Naive thymus-derived CD8-positive, alpha-beta T cell (primary cell): ENCODE measurements around the gene TSPAN16. TPM values are rescaled to one million over a fixed set of nuclear protein-coding genes. Genes with fewer than 3 reads are reported as not detected.
"Not testable (repeated sequence)": the region's sequence is repeated elsewhere in the genome, so short reads cannot be mapped to it uniquely, and the experiment has no call there.

Experiments used
- ATAC-seq, 2 donors: fragments of 150-1000 bp; cut with Tn5 transposase in 1 of 2; sonication (Bioruptor Pico), chemical (Tn5 transposase) in 1 of 2; 1 replicate in 1 of 2; 2 replicates in 1 of 2; pipeline ENCODE4 v1.10.0; 2021; ENCODE audit warnings: mild to moderate bottlenecking in 2 of 2, moderate library complexity in 2 of 2
- POLR2A ChIA-PET: fragments of 350-600 bp; sonication (Branson Sonifier 250); formaldehyde crosslinking; loops from one replicate; lab custom pipeline; 2021; ENCODE audit warnings: antibody characterized with exemption; lab: Charles Lee
- DNase-seq, 10 donors: peaks; one replicate each; pipeline versions ENCODE4 v3.0.0 to v3.0.0-alpha.2; 2020 to 2022
- H3K27ac Mint-ChIP-seq, 10 donors: one replicate each; pipeline ENCODE4 v1.8.0; 2020 to 2022; ENCODE audit warnings: mild to moderate bottlenecking in 10 of 10, mixed read lengths in 10 of 10, moderate library complexity in 4 of 10, inconsistent platforms in 1 of 10
- H3K27me3 Mint-ChIP-seq, 5 donors: one replicate each; pipeline ENCODE4 v1.8.0; 2021 to 2022; ENCODE audit warnings: mixed read lengths in 5 of 5
- H3K36me3 Mint-ChIP-seq, 3 donors: one replicate each; pipeline ENCODE4 v1.8.0; 2020 to 2022; ENCODE audit warnings: mixed read lengths in 3 of 3, mild to moderate bottlenecking in 2 of 3, inconsistent platforms in 1 of 3
- H3K4me1 Mint-ChIP-seq, 4 donors: one replicate each; pipeline ENCODE4 v1.8.0; 2021 to 2022; ENCODE audit warnings: mixed read lengths in 4 of 4
- H3K4me3 Mint-ChIP-seq, 10 donors: one replicate each; pipeline ENCODE4 v1.8.0; 2020 to 2022; ENCODE audit warnings: mild to moderate bottlenecking in 10 of 10, mixed read lengths in 10 of 10, moderate library complexity in 6 of 10, inconsistent platforms in 1 of 10
- H3K9me3 Mint-ChIP-seq, 9 donors: one replicate each; pipeline ENCODE4 v1.8.0; 2020 to 2022; ENCODE audit warnings: mixed read lengths in 9 of 9, mild to moderate bottlenecking in 3 of 9, inconsistent platforms in 1 of 9, moderate library complexity in 1 of 9
- polyA plus RNA-seq, 3 donors: library from polyadenylated mRNA; unstranded; fragments of 300-500 nt; fragmentation: Illumina TruSeq; gene quantifications; one replicate each; pipeline ENCODE4 v1.2.3, GENCODE V29; 2021
- total RNA-seq, 8 experiments: library from RNA in 2 of 8; stranded (reverse) in 2 of 8; gene quantifications; one replicate each; pipeline ENCODE4 v1.2.3 and lab custom pipeline; 2021 to 2026

TSPAN16 gene
- total and polyA plus RNA-seq, 5 experiments from 2014 or later = not detected

DNA sequence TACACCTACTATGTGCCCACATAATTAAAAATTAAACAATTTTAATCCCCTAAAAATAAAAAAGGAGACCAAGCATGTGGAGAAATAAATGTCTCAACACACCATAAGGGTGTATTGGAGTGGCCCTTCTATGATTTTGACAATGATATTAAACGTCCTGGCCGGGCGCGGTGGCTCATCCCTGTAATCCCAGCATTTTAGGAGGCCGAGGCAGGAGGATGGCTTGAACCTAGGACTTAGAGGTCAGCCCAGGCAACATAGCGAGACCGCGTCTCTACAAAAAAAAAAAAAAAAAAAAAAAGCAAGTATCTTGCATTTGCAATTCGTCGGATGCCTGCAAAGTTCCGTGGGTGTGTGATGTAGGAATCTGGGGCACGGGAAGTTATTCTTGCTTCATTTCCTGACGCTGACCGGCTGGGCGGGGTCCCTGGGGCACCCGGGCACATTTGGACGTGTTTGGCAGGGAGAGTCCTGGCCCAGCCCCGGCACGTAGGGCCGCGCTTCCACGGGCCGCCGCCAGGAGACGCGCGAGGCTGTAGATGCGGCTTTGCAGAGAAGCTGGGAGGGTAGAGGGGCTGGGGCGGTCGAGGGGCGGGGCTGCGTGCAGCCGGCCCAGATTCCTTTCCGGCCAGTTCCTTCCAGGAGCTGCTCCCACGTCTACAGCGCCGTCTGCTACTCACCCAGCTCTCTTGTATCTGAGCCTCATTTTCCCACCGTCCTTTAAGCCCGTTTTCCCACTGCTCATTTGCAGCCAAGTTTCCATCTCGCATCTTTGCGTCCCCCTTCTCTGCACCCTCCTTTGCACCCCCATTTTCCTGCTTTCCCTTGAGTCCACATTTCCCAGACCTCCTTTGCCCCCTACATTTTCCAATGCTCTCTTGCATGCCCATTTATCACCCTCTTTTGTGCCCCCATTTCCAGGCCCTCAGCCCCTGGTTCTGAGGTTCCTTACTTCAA lies 2.2 kb upstream of the TSPAN16 start:
- peak overlapping the region in 5 of 10 donors; percentile 22 to 50 (median 29) for H3K4me3 Mint-ChIP-seq
- peaks cover 6 to 54% (median 24%) of the 10 kb centered on the region in 5 donors for H3K27me3 Mint-ChIP-seq
- H3K4me1 Mint-ChIP-seq = peaks cover 3 to 14% (median 7%) of the 10 kb centered on the region in 4 donors
- no peaks in the 10 kb centered on the region for H3K36me3 Mint-ChIP-seq
- H3K9me3 Mint-ChIP-seq = no peaks in the 10 kb centered on the region
- ATAC-seq (peak; percentile 96 to 99), DNase-seq (peak; percentile 60 to 82 (median 74))
- H3K27ac Mint-ChIP-seq = no peak overlapping the region
- POLR2A ChIA-PET = interaction anchor here (0.7 to 0.8 kb wide), 3 partner anchors 31 to 203 kb away, joined by 3 to 6 read pairs (median 5); no protein-coding TSS in a partner anchor

GRCh38 chr19:11295180-11295579 lies 780 bp upstream of the TSPAN16 start:
- no peak for DNase-seq
- H3K27ac Mint-ChIP-seq = no peak overlapping the region
- H3K4me3 Mint-ChIP-seq = no peak overlapping the region
- POLR2A ChIA-PET = interaction anchor here (0.9 to 1.1 kb wide), 2 partner anchors 80 to 187 kb away, joined by 3 read pairs; partner anchors contain the start of gene SWSAP1
- H3K27me3 Mint-ChIP-seq = peaks cover 3 to 42% (median 17%) of the 10 kb centered on the region in 5 donors
- no peaks in the 10 kb centered on the region for H3K36me3 Mint-ChIP-seq
- peaks cover 3 to 14% (median 7%) of the 10 kb centered on the region in 4 donors for H3K4me1 Mint-ChIP-seq
- H3K9me3 Mint-ChIP-seq = peaks cover 0 to 2% (median 0%) of the 10 kb centered on the region in 9 donors
- no peak for ATAC-seq

GRCh38 chr19:11296264-11296663 lies 304 bp downstream of the TSPAN16 start:
- H3K27ac Mint-ChIP-seq = no peak overlapping the region
- H3K4me1 Mint-ChIP-seq = peaks cover 3 to 14% (median 7%) of the 10 kb centered on the region in 4 donors
- no peak for DNase-seq
- peaks cover 0 to 9% (median 0%) of the 10 kb centered on the region in 9 donors for H3K9me3 Mint-ChIP-seq
- no peak overlapping the region for H3K4me3 Mint-ChIP-seq
- H3K36me3 Mint-ChIP-seq = no peaks in the 10 kb centered on the region
- POLR2A ChIA-PET = no interaction called here
- H3K27me3 Mint-ChIP-seq = peaks cover 2 to 35% (median 17%) of the 10 kb centered on the region in 5 donors
- ATAC-seq = no peak

DNA sequence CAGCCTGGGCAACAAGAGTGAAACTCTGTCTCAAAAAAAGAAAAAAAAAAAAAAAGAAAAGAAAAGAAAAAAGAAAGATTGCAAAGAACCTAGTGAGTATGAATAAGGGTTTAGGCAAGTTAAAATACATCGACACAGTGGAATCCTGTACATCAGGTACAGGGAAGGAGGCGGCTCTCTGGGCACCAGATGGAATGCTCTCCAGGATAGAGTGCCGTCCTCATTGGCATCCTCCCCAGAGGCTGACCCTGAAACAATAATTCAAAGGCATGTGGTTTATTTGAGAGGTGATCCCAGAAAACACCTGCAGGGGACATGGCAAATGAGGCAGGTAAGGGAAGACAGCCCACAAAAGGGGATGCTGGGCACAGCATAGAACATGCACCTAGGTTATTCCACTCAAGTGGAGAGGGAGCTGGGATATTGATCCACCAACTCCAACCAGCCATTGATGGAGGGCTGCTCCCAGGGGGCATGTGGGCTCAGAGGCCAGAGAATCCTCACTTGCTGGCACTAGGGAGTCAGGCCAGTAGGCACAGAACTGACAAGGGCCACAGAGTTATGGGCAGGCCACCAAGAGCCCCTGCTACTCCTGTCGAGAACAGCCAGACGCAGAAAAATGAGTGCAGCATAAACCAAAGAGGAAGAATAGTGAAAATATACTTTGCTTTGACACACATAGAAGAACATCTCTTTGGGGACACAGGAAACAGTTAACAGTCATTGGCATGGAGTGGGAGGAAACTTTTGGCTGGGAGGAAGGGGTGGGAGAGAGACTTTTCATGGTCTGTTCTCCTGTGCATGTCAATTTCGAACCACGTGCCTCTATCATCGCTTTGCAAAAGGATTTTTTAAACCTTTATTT lies 4.2 kb downstream of the TSPAN16 start:
- no peaks in the 10 kb centered on the region for H3K36me3 Mint-ChIP-seq
- peaks cover 0 to 9% (median 0%) of the 10 kb centered on the region in 9 donors for H3K9me3 Mint-ChIP-seq
- ATAC-seq = no peak
- peaks cover 2 to 24% (median 10%) of the 10 kb centered on the region in 5 donors for H3K27me3 Mint-ChIP-seq
- peak overlapping the region in 1 of 10 donors; percentile 24 for H3K27ac Mint-ChIP-seq
- H3K4me1 Mint-ChIP-seq = peaks cover 0 to 3% (median under 1%) of the 10 kb centered on the region in 4 donors
- no peak overlapping the region for H3K4me3 Mint-ChIP-seq
- POLR2A ChIA-PET = no interaction called here
- DNase-seq = no peak

DNA sequence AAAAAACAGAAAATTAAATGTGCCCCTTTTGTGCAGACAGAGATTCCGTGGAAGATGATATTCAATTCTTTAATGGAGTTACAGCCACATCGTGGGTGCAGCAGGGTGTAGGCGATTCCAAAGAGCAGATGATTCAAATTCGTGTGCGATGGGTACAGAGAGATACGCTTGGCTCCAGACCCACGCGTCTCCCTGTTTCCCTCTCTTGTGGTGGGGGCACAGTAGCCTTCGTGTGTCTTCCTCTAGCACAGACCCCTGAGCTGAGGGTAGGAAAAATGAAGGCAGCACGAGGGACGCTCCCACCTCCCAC lies 4.8 kb downstream of the TSPAN16 start:
- Mint-ChIP-seq H3K4me3 (no peak overlapping the region), H3K27me3 (peaks cover 2 to 24% (median 11%) of the 10 kb centered on the region in 5 donors), H3K27ac (no peak overlapping the region), H3K4me1 (peaks cover 0 to 3% (median under 1%) of the 10 kb centered on the region in 4 donors), H3K9me3 (peaks cover 0 to 9% (median 0%) of the 10 kb centered on the region in 9 donors), H3K36me3 (no peaks in the 10 kb centered on the region)
- POLR2A ChIA-PET = interaction anchor here (0.7 kb wide), 1 partner anchor 299 kb away, joined by 3 read pairs; no protein-coding TSS in a partner anchor
- ATAC-seq (no peak), DNase-seq (no peak)

GRCh38 chr19:11304936-11305335 lies 9.0 kb downstream of the TSPAN16 start:
- no peak overlapping the region for H3K27ac Mint-ChIP-seq
- no peak for ATAC-seq
- no peak overlapping the region for H3K4me3 Mint-ChIP-seq
- H3K36me3 Mint-ChIP-seq = no peaks in the 10 kb centered on the region
- H3K9me3 Mint-ChIP-seq = peaks cover 0 to 9% (median 0%) of the 10 kb centered on the region in 9 donors
- no peak for DNase-seq
- peaks cover 2 to 21% (median 15%) of the 10 kb centered on the region in 5 donors for H3K27me3 Mint-ChIP-seq
- POLR2A ChIA-PET = no interaction called here
- H3K4me1 Mint-ChIP-seq = peaks cover 0 to 3% (median 0%) of the 10 kb centered on the region in 4 donors

- Mint-ChIP-seq H3K36me3 (no peaks in the 10 kb centered on the region), H3K27me3 (peaks cover 0 to 24% (median 12%) of the 10 kb centered on the region in 5 donors), H3K4me1 (peaks cover 0 to 4% (median 0%) of the 10 kb centered on the region in 4 donors), H3K27ac (no peak overlapping the region), H3K9me3 (peaks cover 0 to 2% (median 0%) of the 10 kb centered on the region in 9 donors), H3K4me3 (no peak overlapping the region)
- ATAC-seq (no peak), DNase-seq (no peak)
- POLR2A ChIA-PET = no interaction called here
These were observed 10.4 kb downstream of the TSPAN16 start for GRCh38 chr19:11306337-11306736.

DNA sequence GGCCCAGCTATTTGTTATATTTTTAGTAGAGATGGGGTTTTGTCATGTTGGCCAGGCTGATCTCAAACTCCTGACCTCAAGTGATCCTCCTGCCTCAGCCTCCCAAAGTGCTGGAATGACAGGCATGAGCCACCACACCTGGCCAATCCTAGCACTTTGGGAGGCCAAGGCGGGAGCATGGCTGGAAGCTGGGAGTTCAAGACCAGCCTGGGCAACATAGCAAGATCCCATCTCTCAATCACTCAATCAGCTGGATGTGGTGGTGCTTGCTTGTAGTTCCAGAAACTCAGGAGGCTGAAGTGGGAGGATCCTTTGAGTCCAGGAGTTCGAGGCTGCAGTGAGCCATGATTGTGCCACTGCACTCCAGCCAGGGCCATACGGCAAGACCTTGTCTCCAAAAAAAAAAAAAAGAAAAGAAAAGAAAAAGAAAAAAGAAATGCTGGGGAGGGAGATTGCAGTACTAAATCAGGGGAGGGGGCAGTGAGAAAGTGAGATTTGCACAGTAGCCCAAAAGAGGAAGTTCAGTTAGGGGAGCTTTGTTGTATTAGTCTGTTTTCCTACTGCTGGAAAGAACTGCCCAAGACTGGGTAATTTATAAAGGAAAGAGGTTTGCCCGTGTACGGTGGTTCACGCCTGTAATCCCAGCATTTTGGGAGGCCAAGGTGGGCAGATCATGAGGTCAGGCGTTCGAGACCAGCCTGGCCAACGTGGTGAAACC lies 24.5 kb downstream of the TSPAN16 start:
- POLR2A ChIA-PET = interaction anchor here (0.6 kb wide), 1 partner anchor 227 kb away, joined by 3 read pairs; no protein-coding TSS in a partner anchor
- DNase-seq, H3K9me3 Mint-ChIP-seq, H3K36me3 Mint-ChIP-seq, ATAC-seq: not testable (repeated sequence)
- Mint-ChIP-seq H3K4me3 (peak overlapping the region in 2 of 10 donors; percentile 10 to 39), H3K27me3 (peaks cover 4 to 41% (median 16%) of the 10 kb centered on the region in 5 donors), H3K4me1 (peaks cover 8 to 59% (median 16%) of the 10 kb centered on the region in 4 donors), H3K27ac (peak overlapping the region in 1 of 10 donors; percentile 62)

GRCh38 chr19:11321191-11322126 lies 25.5 kb downstream of the TSPAN16 start:
- peaks cover 4 to 36% (median 16%) of the 10 kb centered on the region in 5 donors for H3K27me3 Mint-ChIP-seq
- no peak overlapping the region for H3K4me3 Mint-ChIP-seq
- ATAC-seq = no peak
- peaks cover 8 to 59% (median 17%) of the 10 kb centered on the region in 4 donors for H3K4me1 Mint-ChIP-seq
- H3K27ac Mint-ChIP-seq = peak overlapping the region in 2 of 10 donors; percentile 4 to 48
- POLR2A ChIA-PET = no interaction called here
- DNase-seq = no peak
- H3K9me3 Mint-ChIP-seq = peaks cover 0 to 2% (median 0%) of the 10 kb centered on the region in 9 donors
- H3K36me3 Mint-ChIP-seq = peaks cover 0 to 3% (median 0%) of the 10 kb centered on the region in 3 donors

DNA sequence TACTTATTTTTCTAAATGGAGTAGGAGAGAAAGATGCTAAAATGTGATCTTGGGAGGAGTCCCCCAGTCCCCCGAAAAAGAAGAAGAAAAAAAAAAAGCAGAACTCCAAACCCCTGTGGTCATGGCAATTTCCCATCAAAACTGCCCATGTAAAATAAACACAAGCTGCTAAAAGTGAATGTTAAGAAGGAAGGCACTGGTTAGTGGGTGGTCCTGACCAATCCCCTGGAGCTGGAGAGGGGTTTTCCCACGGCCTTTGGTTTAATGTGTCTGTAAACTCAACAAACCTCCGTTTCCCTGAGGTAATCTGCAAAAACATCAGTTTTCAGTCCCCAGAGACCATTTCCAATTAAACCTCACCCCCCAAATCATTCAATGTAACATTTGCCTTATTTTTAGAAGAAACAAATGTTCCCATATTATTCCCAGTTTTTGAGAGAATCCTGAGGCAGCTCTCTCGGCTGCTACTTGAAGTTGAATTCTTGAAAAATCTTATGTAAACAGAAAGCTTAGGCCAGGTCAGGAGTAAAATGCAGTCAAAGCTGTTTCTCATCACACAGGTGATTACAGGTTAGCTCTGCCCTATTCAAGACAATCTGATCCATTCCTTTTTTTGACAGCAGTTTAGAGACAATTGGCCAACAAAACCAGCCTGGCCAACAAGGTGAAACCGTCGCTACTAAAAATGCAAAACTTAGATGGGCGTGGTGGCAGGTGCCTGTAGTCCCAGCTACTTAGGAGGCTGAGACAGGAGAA lies 26.5 kb downstream of the TSPAN16 start:
- H3K4me1 Mint-ChIP-seq = peaks cover 8 to 54% (median 17%) of the 10 kb centered on the region in 4 donors
- DNase-seq = no peak
- H3K27me3 Mint-ChIP-seq = peaks cover 1 to 29% (median 12%) of the 10 kb centered on the region in 5 donors
- H3K36me3 Mint-ChIP-seq = peaks cover 0 to 3% (median 0%) of the 10 kb centered on the region in 3 donors
- no peak for ATAC-seq
- no peaks in the 10 kb centered on the region for H3K9me3 Mint-ChIP-seq
- no peak overlapping the region for H3K27ac Mint-ChIP-seq
- POLR2A ChIA-PET = interaction anchor here (1.7 kb wide), 1 partner anchor 58 kb away, joined by 4 read pairs; no protein-coding TSS in a partner anchor
- no peak overlapping the region for H3K4me3 Mint-ChIP-seq
